Lower leg skin (tissue), 4 donors: ENCODE measurements around the gene BID. TPM values are rescaled to one million over a fixed set of nuclear protein-coding genes. Genes with fewer than 3 reads are reported as not detected.

ENCODE experiments used
- DNase-seq, 2 donors: peaks; one replicate each; pipeline ENCODE4 v3.0.0-alpha.2; 2019; ENCODE audit warnings: low spot score in 2 of 2
- H3K4me3 ChIP-seq: fragments of 200-600 bp; sonication (generic); 2 replicates; pipeline ENCODE4 v1.5.1; 2017; ENCODE audit warnings: mild to moderate bottlenecking, low read depth; ENCODE audit not compliant: poor library complexity, severe bottlenecking
- CTCF ChIP-seq, 3 donors: fragments of 450-650 bp; IDR thresholded peaks; one replicate each; pipeline ENCODE4 v1.5.1; 2016; ENCODE audit warnings: antibody characterized with exemption in 3 of 3, mild to moderate bottlenecking in 3 of 3, moderate library complexity in 2 of 3
- POLR2A ChIP-seq, 2 donors: fragments of 450-650 bp; IDR thresholded peaks; one replicate each; pipeline ENCODE4 v1.6.1; 2016 to 2017; ENCODE audit warnings: antibody characterized with exemption in 2 of 2, mild to moderate bottlenecking in 1 of 2, moderate library complexity in 1 of 2
- WGBS, 2 donors: methylation state at CpG; one replicate each; pipeline ENCODE4 v1.1.5; 2018; 5-methylcytosine and 5-hydroxymethylcytosine counted together
- intact Hi-C: fragments of 100-400 bp; cut with DNase I; formaldehyde crosslinking; loops from one replicate; pipeline ENCODE4 v1.15.0; 2023; ENCODE audit warnings: low total_unique reads
- total RNA-seq, 4 donors: library from RNA; depleted of rRNA; stranded (reverse); fragments of >200 nt; gene quantifications; one replicate each; pipeline ENCODE4 v1.1.0, GENCODE V29; 2016

The BID gene
- total RNA-seq, 4 donors from 2014 or later = 5.4 to 22.6 (median 15.2) TPM

GRCh38 chr22:17739196-17739975 is 34.9 kb downstream of the BID start:
- 88 to 94% methylated on average over 34 of the region's 36 CpGs for WGBS, 2 donors

GRCh38 chr22:17738386-17739128 is 35.7 kb downstream of the BID start:
- no peak for TF ChIP-seq CTCF (IDR thresholded peaks at IDR 0.05)
- no peak for TF ChIP-seq POLR2A (IDR thresholded peaks at IDR 0.05)
- 88 to 92% methylated on average over 21 of the region's 21 CpGs for WGBS, 2 donors
- intact Hi-C loops = no loop called here
- no peak overlapping the region for H3K4me3 ChIP-seq
- no peak for DNase-seq

More at GRCh38 chr22:17739196-17739975, 34.9 kb downstream of the BID start:
- intact Hi-C loops = no loop called here
- DNase-seq = no peak
- H3K4me3 ChIP-seq = no peak overlapping the region
- TF ChIP-seq CTCF (IDR thresholded peaks at IDR 0.05) = no peak
- TF ChIP-seq POLR2A (IDR thresholded peaks at IDR 0.05) = no peak

- 71 to 72% methylated on average over 4 of the region's 4 CpGs for WGBS, 2 donors
- intact Hi-C loops = no loop called here
These were observed 40.1 kb downstream of the BID start for GRCh38 chr22:17734187-17734586.

GRCh38 chr22:17733466-17733865 is 40.8 kb downstream of the BID start:
- TF ChIP-seq POLR2A (IDR thresholded peaks at IDR 0.05) (no peak), CTCF (IDR thresholded peaks at IDR 0.05) (no peak)
- DNase-seq = peak in 1 of 2 donors; percentile 21
- intact Hi-C loops = no loop called here
- H3K4me3 ChIP-seq = no peak overlapping the region
- WGBS, 2 donors = 76 to 88% methylated on average over 3 of the region's 3 CpGs

More at GRCh38 chr22:17734187-17734586, 40.1 kb downstream of the BID start:
- TF ChIP-seq POLR2A (IDR thresholded peaks at IDR 0.05) = no peak
- TF ChIP-seq CTCF (IDR thresholded peaks at IDR 0.05) = no peak
- no peak overlapping the region for H3K4me3 ChIP-seq
- no peak for DNase-seq

DNA sequence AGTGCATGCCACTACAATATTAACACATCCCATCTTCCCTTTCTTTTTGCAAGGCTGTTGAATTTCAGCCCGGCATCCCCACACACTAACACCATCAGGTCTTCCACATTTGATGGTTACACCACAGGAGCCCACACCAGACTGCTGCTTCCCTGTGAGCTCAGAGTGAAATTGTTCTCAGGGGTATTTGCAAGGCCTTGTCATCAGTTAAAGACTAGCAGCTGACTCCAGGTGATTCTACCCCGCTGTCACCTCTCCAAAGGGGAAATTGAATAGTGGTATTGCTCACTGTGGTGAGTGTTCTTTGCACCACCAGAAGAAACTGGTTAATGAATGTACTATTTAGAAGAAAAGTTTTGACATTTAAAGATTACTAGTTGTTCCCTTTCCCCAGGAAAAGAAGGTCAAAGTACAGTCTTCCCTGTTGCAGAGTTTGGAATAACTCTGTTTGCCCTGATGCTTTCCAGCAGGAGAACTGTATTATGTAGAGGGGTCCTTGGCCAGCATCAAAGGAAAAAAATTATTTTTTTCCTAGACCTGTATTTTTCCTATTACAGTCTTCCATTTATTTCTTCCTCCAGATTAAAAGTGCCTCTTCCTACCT is 41.9 kb downstream of the BID start:
- peak in 1 of 2 donors; percentile 50 for DNase-seq
- no peak overlapping the region for H3K4me3 ChIP-seq
- 89% methylated on average over 2 of the region's 2 CpGs for WGBS, 2 donors
- intact Hi-C loops = no loop called here
- TF ChIP-seq CTCF (IDR thresholded peaks at IDR 0.05) (no peak), POLR2A (IDR thresholded peaks at IDR 0.05) (no peak)
